ENCODE results near the gene FHL3. TPM values are rescaled to one million over a fixed set of nuclear protein-coding genes. Genes with fewer than 3 reads are reported as not detected.

The FHL3 gene
- total and polyA plus RNA-seq, 8 donors, result 5.1 to 11.3 (median 8.0) TPM

GRCh38 chr1:38000233-38000528 is 5.1 kb downstream of the FHL3 start:
- no peak for ATAC-seq

DNA sequence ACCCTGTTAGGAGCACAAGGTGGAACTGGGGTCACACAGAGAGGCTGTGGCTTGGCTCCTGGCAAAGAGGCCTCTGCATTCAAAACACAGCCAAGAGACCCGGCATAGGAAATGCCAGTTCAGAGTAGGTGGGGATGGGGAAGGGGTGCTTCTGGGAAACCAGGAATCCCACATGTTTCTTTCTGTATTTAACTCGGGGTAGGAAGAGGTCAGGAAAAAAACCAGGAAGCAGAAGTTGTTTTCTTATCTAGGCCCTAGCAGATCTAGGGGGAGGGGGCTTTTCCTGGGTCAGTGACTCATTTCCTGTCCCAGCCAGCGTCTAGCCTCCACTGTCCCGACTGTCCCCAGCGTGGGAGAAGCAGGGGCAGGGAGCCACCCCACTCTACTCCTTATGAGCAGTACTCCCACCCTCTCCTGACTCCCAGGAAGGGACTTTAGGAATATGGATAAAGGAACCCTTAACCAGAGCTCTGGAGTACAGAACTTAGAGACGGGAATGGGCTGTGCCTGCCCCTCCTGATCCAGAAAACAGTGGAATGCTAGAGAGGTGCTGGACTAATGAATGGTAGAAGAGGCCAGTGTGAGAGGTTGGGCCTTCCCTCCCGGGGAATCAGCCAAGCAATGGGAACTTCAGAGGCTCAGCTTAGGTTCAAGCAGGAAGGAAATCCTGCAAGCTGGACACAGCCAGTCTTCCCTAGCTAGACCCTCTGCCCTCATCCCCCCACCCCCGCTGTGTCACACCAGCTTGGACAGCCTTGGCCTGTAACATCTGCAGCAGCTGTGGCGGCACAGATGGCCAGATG is 5.7 kb downstream of the FHL3 start:
- H3K9me3 ChIP-seq, result no peaks in the 10 kb centered on the region
- DNase-seq (peak in 3 of 6 donors; percentile 45 to 62 (median 49)), ATAC-seq (peak in 2 of 4 donors; percentile 35 to 40), FAIRE-seq (no peak)
- no peak overlapping the region for H3K4me3 ChIP-seq
- H3K36me3 ChIP-seq, result no peaks in the 10 kb centered on the region
- H3K4me1 ChIP-seq, result peaks cover 4 to 27% (median 8%) of the 10 kb centered on the region in 3 donors
- H3K27ac ChIP-seq, result peak overlapping the region; percentile 22 to 81 (median 54)
- no peaks in the 10 kb centered on the region for H3K27me3 ChIP-seq
- intact Hi-C loops (cut with DNase I), result no loop called here
- no peak for TF ChIP-seq CTCF (IDR thresholded peaks at IDR 0.05)
- 39 to 42% methylated on average over 9 of the region's 9 CpGs for WGBS, 2 donors

More at GRCh38 chr1:38000233-38000528, 5.1 kb downstream of the FHL3 start:
- 80 to 87% methylated on average over 2 of the region's 2 CpGs for WGBS, 2 donors
- Histone ChIP-seq H3K4me3 (no peak overlapping the region), H3K4me1 (peaks cover 0 to 22% (median 2%) of the 10 kb centered on the region in 3 donors), H3K9me3 (no peaks in the 10 kb centered on the region), H3K27ac (peak overlapping the region; percentile 22 to 81 (median 54)), H3K36me3 (no peaks in the 10 kb centered on the region), H3K27me3 (no peaks in the 10 kb centered on the region)
- intact Hi-C loops (cut with DNase I), result no loop called here
- FAIRE-seq, result no peak
- no peak for DNase-seq
- no peak for TF ChIP-seq CTCF (IDR thresholded peaks at IDR 0.05)

GRCh38 chr1:37998913-37999429 is 6.3 kb downstream of the FHL3 start:
- peak overlapping the region in 3 of 4 donors; percentile 38 to 81 (median 70) for H3K27ac ChIP-seq
- H3K4me1 ChIP-seq, result peaks cover 4 to 23% (median 10%) of the 10 kb centered on the region in 3 donors
- no peaks in the 10 kb centered on the region for H3K36me3 ChIP-seq
- no peak for TF ChIP-seq CTCF (IDR thresholded peaks at IDR 0.05)
- no peak for FAIRE-seq
- no peaks in the 10 kb centered on the region for H3K27me3 ChIP-seq
- H3K4me3 ChIP-seq, result no peak overlapping the region
- no peaks in the 10 kb centered on the region for H3K9me3 ChIP-seq
- 76 to 77% methylated on average over 16 of the region's 16 CpGs for WGBS, 2 donors
- no peak for ATAC-seq
- DNase-seq, result peak in 1 of 6 donors; percentile 21
- intact Hi-C loops (cut with DNase I), result no loop called here

- H3K9me3 ChIP-seq, result no peaks in the 10 kb centered on the region
- DNase-seq (no peak), ATAC-seq (no peak), FAIRE-seq (no peak)
- intact Hi-C loops (cut with DNase I), result no loop called here
- no peaks in the 10 kb centered on the region for H3K27me3 ChIP-seq
- no peak overlapping the region for H3K27ac ChIP-seq
- TF ChIP-seq CTCF (IDR thresholded peaks at IDR 0.05), result no peak
- WGBS, 2 donors, result 81 to 87% methylated on average over 9 of the region's 9 CpGs
- no peak overlapping the region for H3K4me3 ChIP-seq
- peaks cover 4 to 23% (median 10%) of the 10 kb centered on the region in 3 donors for H3K4me1 ChIP-seq
- H3K36me3 ChIP-seq, result no peaks in the 10 kb centered on the region
Observed at GRCh38 chr1:37998089-37998808, 7.1 kb downstream of the FHL3 start.
